Smooth muscle cell (in vitro differentiated cells): ENCODE data around the gene KCNE4. TPM values are rescaled to one million over a fixed set of nuclear protein-coding genes. Genes with fewer than 3 reads are reported as not detected.

Experiments used
- DNase-seq: peaks from one replicate; lab custom pipeline; 2025; ENCODE audit not compliant: unreplicated experiment; lab: John Stamatoyannopoulos, UW
- H2AFZ ChIP-seq: fragments of 200-600 bp; sonication (generic); 2 replicates; pipeline ENCODE4 v1.6.0; 2016; ENCODE audit warnings: antibody characterized with exemption, low read depth, mild to moderate bottlenecking
- H3F3A ChIP-seq: fragments of 200-600 bp; sonication (generic); 2 replicates; pipeline ENCODE4 v1.6.0; 2017; ENCODE audit warnings: antibody characterized with exemption, low read depth
- H3K27ac ChIP-seq: fragments of 200-600 bp; sonication (generic); 2 replicates; pipeline ENCODE4 v1.5.1; 2016; ENCODE audit warnings: low read depth, mild to moderate bottlenecking
- H3K27me3 ChIP-seq: fragments of 200-600 bp; sonication (generic); 2 replicates; pipeline ENCODE4 v1.6.1; 2016; ENCODE audit warnings: low read depth, mild to moderate bottlenecking
- H3K36me3 ChIP-seq: fragments of 200-600 bp; sonication (generic); 2 replicates; pipeline ENCODE4 v1.5.1; 2016; ENCODE audit warnings: low read depth
- H3K4me1 ChIP-seq: fragments of 200-600 bp; sonication (generic); 2 replicates; pipeline ENCODE4 v1.5.1; 2016; ENCODE audit warnings: low read depth
- H3K4me2 ChIP-seq: fragments of 200-600 bp; sonication (generic); 2 replicates; pipeline ENCODE4 v1.6.0; 2016; ENCODE audit warnings: mild to moderate bottlenecking
- H3K4me3 ChIP-seq: fragments of 200-600 bp; sonication (generic); 2 replicates; pipeline ENCODE4 v1.5.1; 2016; ENCODE audit warnings: mild to moderate bottlenecking
- H3K79me2 ChIP-seq: fragments of 200-600 bp; sonication (generic); 2 replicates; pipeline ENCODE4 v1.6.0; 2016; ENCODE audit warnings: low read depth, mild to moderate bottlenecking
- H3K9ac ChIP-seq: fragments of 200-600 bp; sonication (generic); 2 replicates; pipeline ENCODE4 v1.6.0; 2016; ENCODE audit warnings: low read depth
- H3K9me3 ChIP-seq: fragments of 200-600 bp; sonication (generic); replicated peaks from 2 replicates; pipeline ENCODE4 v1.5.1; 2016; ENCODE audit warnings: low read depth
- H4K20me1 ChIP-seq: fragments of 200-600 bp; sonication (generic); 2 replicates; pipeline ENCODE4 v1.6.0; 2016; ENCODE audit warnings: low read depth
- WGBS: methylation state at CpG from one replicate; pipeline ENCODE4 v1.1.7; 2016; ENCODE audit warnings: low lambda C conversion rate; 5-methylcytosine and 5-hydroxymethylcytosine counted together
- polyA plus RNA-seq: library from polyadenylated mRNA; unstranded; fragments of >200 nt; fragmentation: Nextera tagmentation; extraction: Ambion mirVana; gene quantifications from 2 replicates; pipeline ENCODE4 v1.2.1, GENCODE V29; 2016
- total RNA-seq: library from RNA; depleted of rRNA; stranded (reverse); fragments of >200 nt; gene quantifications from 2 replicates; pipeline ENCODE4 v1.2.3, GENCODE V29; 2014
- TF ChIP-seq, protein P1 (sequence below): fragments of 200-600 bp; sonication (generic); IDR thresholded peaks from 2 replicates; pipeline ENCODE4 v1.5.1; 2017; ENCODE audit warnings: borderline replicate concordance, mild to moderate bottlenecking, antibody characterized with exemption; ENCODE audit not compliant: insufficient read depth, poor library complexity, severe bottlenecking

The KCNE4 gene
- total and polyA plus RNA-seq, 2 experiments from 2014 or later = 36.7 to 67.5 TPM

DNA sequence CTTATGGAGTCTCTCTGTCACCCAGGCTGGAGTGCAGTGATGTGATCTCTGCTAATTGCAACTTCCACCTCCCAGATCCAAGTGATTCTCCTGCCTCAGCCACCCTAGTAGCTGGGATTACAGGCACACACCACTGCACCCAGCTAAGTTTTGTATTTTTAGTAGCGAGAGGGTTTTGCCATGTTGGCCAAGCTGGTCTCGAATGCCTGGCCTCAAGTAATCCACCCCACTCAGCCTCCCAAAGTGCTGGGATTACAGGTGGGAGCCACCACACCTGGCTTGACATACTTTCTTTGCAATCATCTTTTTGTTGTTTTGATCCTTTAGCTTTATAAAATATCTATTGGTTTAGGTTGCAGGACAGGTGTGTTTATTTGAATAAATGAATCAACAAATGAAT is 9.7 kb upstream of the KCNE4 start:
- Histone ChIP-seq H4K20me1 (no peaks in the 10 kb centered on the region), H3K79me2 (no peaks in the 10 kb centered on the region), H3K9ac (peak overlapping the region; percentile 41), H3K4me1 (peaks cover 25% of the 10 kb centered on the region), H3F3A (peaks cover 26% of the 10 kb centered on the region), H3K27me3 (no peaks in the 10 kb centered on the region), H3K27ac (peak overlapping the region; percentile 97), H3K4me2 (no peak overlapping the region), H3K36me3 (no peaks in the 10 kb centered on the region), H3K4me3 (no peak overlapping the region), H2AFZ (no peak overlapping the region), H3K9me3 (no peaks in the 10 kb centered on the region)
- TF ChIP-seq, protein P1, sequence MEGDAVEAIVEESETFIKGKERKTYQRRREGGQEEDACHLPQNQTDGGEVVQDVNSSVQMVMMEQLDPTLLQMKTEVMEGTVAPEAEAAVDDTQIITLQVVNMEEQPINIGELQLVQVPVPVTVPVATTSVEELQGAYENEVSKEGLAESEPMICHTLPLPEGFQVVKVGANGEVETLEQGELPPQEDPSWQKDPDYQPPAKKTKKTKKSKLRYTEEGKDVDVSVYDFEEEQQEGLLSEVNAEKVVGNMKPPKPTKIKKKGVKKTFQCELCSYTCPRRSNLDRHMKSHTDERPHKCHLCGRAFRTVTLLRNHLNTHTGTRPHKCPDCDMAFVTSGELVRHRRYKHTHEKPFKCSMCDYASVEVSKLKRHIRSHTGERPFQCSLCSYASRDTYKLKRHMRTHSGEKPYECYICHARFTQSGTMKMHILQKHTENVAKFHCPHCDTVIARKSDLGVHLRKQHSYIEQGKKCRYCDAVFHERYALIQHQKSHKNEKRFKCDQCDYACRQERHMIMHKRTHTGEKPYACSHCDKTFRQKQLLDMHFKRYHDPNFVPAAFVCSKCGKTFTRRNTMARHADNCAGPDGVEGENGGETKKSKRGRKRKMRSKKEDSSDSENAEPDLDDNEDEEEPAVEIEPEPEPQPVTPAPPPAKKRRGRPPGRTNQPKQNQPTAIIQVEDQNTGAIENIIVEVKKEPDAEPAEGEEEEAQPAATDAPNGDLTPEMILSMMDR = no peak
- WGBS = 96% methylated on average over 2 of the region's 2 CpGs
- no peak for DNase-seq

DNA sequence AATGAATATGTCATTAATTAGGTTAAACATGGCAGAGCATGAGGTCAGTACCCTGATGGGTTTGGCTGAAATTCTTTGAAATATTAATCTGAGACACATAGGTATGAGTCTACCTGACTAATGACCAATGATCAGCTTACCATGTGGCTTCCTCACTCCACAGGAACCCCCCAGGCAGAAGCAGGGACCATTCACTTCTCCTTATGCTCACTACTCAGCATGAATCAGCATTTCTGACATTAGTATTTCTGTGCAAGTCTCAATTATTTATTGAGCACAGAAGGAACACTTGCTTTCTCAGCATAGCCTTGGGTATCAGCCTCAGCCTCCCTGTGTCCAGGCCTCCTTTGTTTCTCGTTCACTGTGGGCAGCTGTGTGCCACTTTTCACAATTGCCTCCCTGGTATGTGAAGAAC is 9.3 kb upstream of the KCNE4 start:
- Histone ChIP-seq H3K9me3 (no peaks in the 10 kb centered on the region), H3K79me2 (no peaks in the 10 kb centered on the region), H3K36me3 (no peaks in the 10 kb centered on the region), H3K27me3 (no peaks in the 10 kb centered on the region), H2AFZ (no peak overlapping the region), H3F3A (peaks cover 26% of the 10 kb centered on the region), H3K9ac (peak overlapping the region; percentile 41), H3K4me3 (no peak overlapping the region), H4K20me1 (no peaks in the 10 kb centered on the region), H3K4me2 (no peak overlapping the region), H3K27ac (peak overlapping the region; percentile 97), H3K4me1 (peaks cover 25% of the 10 kb centered on the region)
- no peak for DNase-seq
- TF ChIP-seq, protein P1 = no peak
- WGBS = 83% methylated on average over 1 of the region's 1 CpG

DNA sequence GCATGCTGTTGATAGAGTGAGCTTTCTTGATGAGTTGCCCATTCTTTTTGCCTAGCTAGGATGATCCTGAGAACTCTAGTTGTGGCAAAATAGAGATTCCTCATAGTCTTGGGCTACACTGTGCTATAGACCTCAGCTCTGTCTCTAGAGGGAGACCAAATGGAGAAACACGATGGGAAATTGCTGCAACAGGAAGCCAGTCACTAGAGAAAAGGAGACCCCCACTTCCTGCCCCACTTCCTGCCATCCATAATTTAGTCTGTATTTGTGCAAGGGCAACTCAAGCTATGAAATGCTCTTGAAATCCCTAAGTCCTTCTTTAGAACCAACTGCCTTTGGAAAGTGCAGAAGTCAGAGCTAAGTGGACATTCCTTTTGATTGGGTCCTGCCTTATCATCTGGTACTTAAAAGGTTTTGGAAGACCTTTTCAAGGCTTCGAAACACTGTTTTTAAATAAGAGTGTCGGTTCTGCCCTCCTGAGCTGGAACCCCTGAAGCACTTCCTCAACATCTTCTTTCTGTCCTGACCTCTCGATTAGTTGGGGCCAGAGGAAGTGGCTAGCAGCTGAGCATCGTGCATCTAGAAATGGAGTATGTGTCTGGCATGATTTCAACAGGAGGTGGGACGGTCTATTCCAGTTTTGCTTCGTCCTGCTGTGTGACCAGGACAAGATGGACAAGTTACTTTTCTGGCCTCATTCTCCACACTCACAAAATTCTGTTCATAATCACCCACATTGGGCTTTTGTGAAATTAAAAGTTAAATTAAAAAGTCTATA is 8.6 kb upstream of the KCNE4 start:
- Histone ChIP-seq H4K20me1 (no peaks in the 10 kb centered on the region), H3K27ac (peak overlapping the region; percentile 97), H3K36me3 (no peaks in the 10 kb centered on the region), H3K9ac (peak overlapping the region; percentile 37), H3K9me3 (no peaks in the 10 kb centered on the region), H3K4me3 (no peak overlapping the region), H3K4me1 (peaks cover 25% of the 10 kb centered on the region), H3K4me2 (no peak overlapping the region), H3K79me2 (no peaks in the 10 kb centered on the region), H3F3A (peaks cover 31% of the 10 kb centered on the region), H2AFZ (no peak overlapping the region), H3K27me3 (no peaks in the 10 kb centered on the region)
- TF ChIP-seq, protein P1 = no peak
- 61% methylated on average over 7 of the region's 7 CpGs for WGBS
- no peak for DNase-seq
